Osteocyte (in vitro differentiated cells): ENCODE measurements around the gene TMEM156. TPM values are rescaled to one million over a fixed set of nuclear protein-coding genes. Genes with fewer than 3 reads are reported as not detected.

Experiments used
- DNase-seq: peaks from one replicate; pipeline ENCODE4 v3.0.0; 2021; ENCODE audit warnings: mixed read lengths; ENCODE audit not compliant: unreplicated experiment; ENCODE audit errors: extremely low spot score
- H3K27ac Mint-ChIP-seq: one replicate; pipeline ENCODE4 v1.8.0; 2021; ENCODE audit warnings: mild to moderate bottlenecking, mixed read lengths; ENCODE audit not compliant: unreplicated experiment
- H3K27me3 Mint-ChIP-seq: one replicate; pipeline ENCODE4 v1.8.0; 2021; ENCODE audit warnings: mixed read lengths; ENCODE audit not compliant: unreplicated experiment
- H3K36me3 Mint-ChIP-seq: one replicate; pipeline ENCODE4 v1.8.0; 2021; ENCODE audit warnings: mixed read lengths; ENCODE audit not compliant: unreplicated experiment
- H3K4me1 Mint-ChIP-seq: one replicate; pipeline ENCODE4 v1.8.0; 2021; ENCODE audit warnings: mixed read lengths; ENCODE audit not compliant: unreplicated experiment
- H3K4me3 Mint-ChIP-seq: one replicate; pipeline ENCODE4 v1.8.0; 2021; ENCODE audit warnings: mild to moderate bottlenecking, moderate library complexity, mixed read lengths; ENCODE audit not compliant: unreplicated experiment
- H3K9me3 Mint-ChIP-seq: one replicate; pipeline ENCODE4 v1.8.0; 2021; ENCODE audit warnings: mixed read lengths; ENCODE audit not compliant: unreplicated experiment
- total RNA-seq: library from RNA; stranded (reverse); gene quantifications from 2 replicates; pipeline ENCODE4 v1.2.1, GENCODE V29; 2021
- TF ChIP-seq, protein P1 (sequence below): fragments of 200-600 bp; sonication (generic); IDR thresholded peaks from 2 replicates; pipeline ENCODE4 v1.5.0; 2021; ENCODE audit warnings: antibody characterized with exemption, mild to moderate bottlenecking, moderate library complexity

The TMEM156 gene
- total RNA-seq, 1 donor from 2014 or later: not detected

DNA sequence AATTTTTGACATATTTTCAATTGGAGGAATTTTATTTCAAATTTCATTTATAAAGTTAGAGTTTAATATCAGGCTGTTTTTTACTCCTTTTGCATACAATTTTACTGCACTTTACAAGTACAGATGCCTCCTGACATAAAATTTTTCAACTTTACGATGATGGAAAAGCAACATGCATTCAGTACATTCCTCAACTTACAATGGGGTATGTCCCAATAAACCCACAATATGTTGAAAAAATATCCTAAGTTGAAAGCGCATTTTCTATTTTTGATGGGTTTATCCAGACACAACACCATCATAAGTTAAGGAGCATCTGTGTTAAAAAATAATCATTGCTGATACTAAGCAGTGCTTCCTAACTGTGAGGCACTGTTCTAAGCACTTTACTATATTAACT is 34.2 kb upstream of the TMEM156 start:
- TF ChIP-seq, protein P1, sequence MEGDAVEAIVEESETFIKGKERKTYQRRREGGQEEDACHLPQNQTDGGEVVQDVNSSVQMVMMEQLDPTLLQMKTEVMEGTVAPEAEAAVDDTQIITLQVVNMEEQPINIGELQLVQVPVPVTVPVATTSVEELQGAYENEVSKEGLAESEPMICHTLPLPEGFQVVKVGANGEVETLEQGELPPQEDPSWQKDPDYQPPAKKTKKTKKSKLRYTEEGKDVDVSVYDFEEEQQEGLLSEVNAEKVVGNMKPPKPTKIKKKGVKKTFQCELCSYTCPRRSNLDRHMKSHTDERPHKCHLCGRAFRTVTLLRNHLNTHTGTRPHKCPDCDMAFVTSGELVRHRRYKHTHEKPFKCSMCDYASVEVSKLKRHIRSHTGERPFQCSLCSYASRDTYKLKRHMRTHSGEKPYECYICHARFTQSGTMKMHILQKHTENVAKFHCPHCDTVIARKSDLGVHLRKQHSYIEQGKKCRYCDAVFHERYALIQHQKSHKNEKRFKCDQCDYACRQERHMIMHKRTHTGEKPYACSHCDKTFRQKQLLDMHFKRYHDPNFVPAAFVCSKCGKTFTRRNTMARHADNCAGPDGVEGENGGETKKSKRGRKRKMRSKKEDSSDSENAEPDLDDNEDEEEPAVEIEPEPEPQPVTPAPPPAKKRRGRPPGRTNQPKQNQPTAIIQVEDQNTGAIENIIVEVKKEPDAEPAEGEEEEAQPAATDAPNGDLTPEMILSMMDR: no peak
- no peak overlapping the region for H3K27ac Mint-ChIP-seq
- DNase-seq: no peak
- peaks cover 45% of the 10 kb centered on the region for H3K4me1 Mint-ChIP-seq
- H3K4me3 Mint-ChIP-seq: no peak overlapping the region
- no peaks in the 10 kb centered on the region for H3K27me3 Mint-ChIP-seq
- H3K9me3 Mint-ChIP-seq: no peaks in the 10 kb centered on the region
- H3K36me3 Mint-ChIP-seq: peaks cover 3% of the 10 kb centered on the region

DNA sequence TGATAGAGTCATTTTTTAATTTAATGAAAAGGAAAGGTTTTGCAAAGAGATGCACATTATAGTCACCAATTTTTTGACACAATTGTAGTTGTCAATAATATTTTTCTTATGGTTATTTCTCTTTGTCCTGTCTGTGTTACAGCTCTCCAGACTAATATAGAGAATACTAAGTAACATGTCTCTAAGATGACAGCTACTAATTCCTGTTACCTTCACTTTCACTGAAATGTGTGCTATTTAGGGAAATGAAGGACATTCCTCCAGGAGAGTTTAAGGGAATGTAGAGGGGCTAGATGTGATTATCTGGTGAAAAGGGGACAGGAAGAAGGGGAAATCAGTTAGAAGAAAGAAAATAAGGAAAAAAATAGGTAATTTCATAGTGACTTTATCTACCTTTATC is 31.2 kb upstream of the TMEM156 start:
- H3K4me1 Mint-ChIP-seq: peaks cover 46% of the 10 kb centered on the region
- no peak overlapping the region for H3K27ac Mint-ChIP-seq
- no peaks in the 10 kb centered on the region for H3K27me3 Mint-ChIP-seq
- H3K36me3 Mint-ChIP-seq: no peaks in the 10 kb centered on the region
- no peak overlapping the region for H3K4me3 Mint-ChIP-seq
- no peak for DNase-seq
- no peaks in the 10 kb centered on the region for H3K9me3 Mint-ChIP-seq
- TF ChIP-seq, protein P1: no peak

DNA sequence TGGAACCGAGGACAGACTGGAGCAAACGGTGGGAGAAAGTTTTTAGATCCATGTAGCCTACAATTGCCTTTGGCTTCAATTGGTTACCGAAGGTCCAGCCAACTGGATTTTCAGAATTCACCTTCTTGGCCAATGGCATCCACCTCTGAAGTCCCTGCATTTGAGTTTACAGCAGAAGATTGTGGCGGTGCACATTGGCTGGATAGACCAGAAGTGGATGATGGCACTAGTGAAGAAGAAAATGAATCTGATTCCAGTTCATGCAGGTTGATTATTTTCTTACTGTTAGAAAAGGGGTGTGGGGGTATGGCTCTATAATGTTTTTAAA is 30.5 kb upstream of the TMEM156 start:
- H3K27ac Mint-ChIP-seq: peak overlapping the region; percentile 62
- H3K4me3 Mint-ChIP-seq: peak overlapping the region; percentile 5

DNA sequence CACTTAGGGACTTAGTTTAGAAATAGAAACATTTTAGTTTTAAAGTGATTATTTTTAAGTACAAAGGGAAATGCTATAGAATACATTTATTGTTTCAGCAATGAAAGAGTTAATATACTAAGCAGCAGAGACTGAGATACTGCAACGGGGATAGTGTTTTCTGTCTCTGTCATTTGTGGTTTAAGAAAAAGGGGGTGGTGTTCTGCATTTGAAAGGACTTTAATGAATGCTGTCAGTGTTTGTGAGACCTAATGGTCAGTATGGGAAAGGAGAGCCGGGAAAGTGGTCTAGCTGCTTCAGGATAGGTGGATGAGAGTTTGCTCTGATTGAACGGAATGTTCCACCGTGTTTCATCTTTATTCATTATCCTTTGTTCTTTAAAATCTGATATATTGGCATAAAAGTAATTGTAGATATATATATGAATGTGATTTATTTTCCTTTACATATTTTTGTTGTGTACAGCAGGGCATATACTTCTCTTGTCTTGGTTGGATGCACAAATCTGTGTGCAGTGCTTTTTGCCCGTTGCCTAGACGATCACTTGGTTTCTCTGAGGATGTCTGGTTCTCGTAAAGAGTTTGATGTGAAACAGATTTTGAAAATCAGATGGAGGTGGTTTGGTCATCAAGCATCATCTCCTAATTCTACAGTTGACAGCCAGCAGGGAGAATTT is 30.0 kb upstream of the TMEM156 start, which contains the start of gene KLHL5:
Gene KLHL5, plus strand, starts transcription at position 139 of the 676 bp plus-strand sequence. Its CDS starts 421 bp downstream, at position 560.
- DNase-seq: no peak
- peaks cover 38% of the 10 kb centered on the region for H3K4me1 Mint-ChIP-seq
- peak within 1 kb of the TSS; percentile 62 for H3K27ac Mint-ChIP-seq
- no peaks in the 10 kb centered on the region for H3K9me3 Mint-ChIP-seq
- no peaks in the 10 kb centered on the region for H3K36me3 Mint-ChIP-seq
- TF ChIP-seq, protein P1: no peak
- no peaks in the 10 kb centered on the region for H3K27me3 Mint-ChIP-seq
- peak within 1 kb of the TSS; percentile 5 for H3K4me3 Mint-ChIP-seq

More for the DNA sequence above, 30.5 kb upstream of the TMEM156 start:
- TF ChIP-seq, protein P1: no peak
- H3K27me3 Mint-ChIP-seq: no peaks in the 10 kb centered on the region
- no peak for DNase-seq
- no peaks in the 10 kb centered on the region for H3K36me3 Mint-ChIP-seq
- peaks cover 42% of the 10 kb centered on the region for H3K4me1 Mint-ChIP-seq
- no peaks in the 10 kb centered on the region for H3K9me3 Mint-ChIP-seq

DNA sequence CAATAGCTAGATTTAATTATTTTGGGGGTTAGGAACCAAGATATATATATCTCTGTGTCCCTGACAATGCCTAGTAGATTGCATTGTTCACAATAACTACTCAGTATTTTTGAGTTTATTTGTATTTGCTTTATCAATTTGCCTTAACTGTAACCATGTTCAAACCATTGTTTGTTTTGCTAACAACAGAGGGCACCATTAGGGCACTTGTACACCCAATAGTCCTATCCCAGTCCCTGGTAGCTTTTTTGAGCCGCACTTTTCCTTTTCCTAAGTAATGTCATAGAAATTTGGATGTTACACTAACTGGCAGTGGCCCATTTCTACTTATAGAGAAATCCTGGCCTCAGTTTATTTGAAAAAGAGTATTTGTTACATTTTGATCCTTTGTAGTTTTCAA is 29.2 kb upstream of the TMEM156 start:
- TF ChIP-seq, protein P1: no peak
- H3K4me1 Mint-ChIP-seq: peaks cover 40% of the 10 kb centered on the region
- H3K27me3 Mint-ChIP-seq: no peaks in the 10 kb centered on the region
- H3K27ac Mint-ChIP-seq: no peak overlapping the region
- peaks cover 5% of the 10 kb centered on the region for H3K36me3 Mint-ChIP-seq
- H3K4me3 Mint-ChIP-seq: no peak overlapping the region
- H3K9me3 Mint-ChIP-seq: no peaks in the 10 kb centered on the region
- DNase-seq: no peak
